HCT116 (cell line): ENCODE results near the gene ADD1.

Experiments used
- JUND ChIP-seq: IDR thresholded peaks from 2 replicates; pipeline ENCODE4 v1.6.1; 2012
- POLR2A ChIP-seq: IDR thresholded peaks from 2 replicates; pipeline ENCODE4 v1.7.0; 2011; ENCODE audit warnings: borderline replicate concordance; ENCODE audit not compliant: insufficient read depth, insufficient read length; ENCODE audit errors: extremely low read depth
- REST ChIP-seq: IDR thresholded peaks from 2 replicates; pipeline ENCODE4 v1.6.1; 2012; ENCODE audit warnings: low read depth
- TF ChIP-seq, protein P1 (sequence below), 3 experiments: fragments of 200-600 bp in 1 of 3; sonication (generic) in 1 of 3; IDR thresholded peaks in 2 of 3; conservative IDR thresholded peaks in 1 of 3; 2 replicates each; pipeline ENCODE4 v1.5.1; 2012 to 2017; ENCODE audit warnings: low read depth in 2 of 3, low read length in 2 of 3, antibody characterized with exemption in 1 of 3, borderline replicate concordance in 1 of 3, control low read depth in 1 of 3, mild to moderate bottlenecking in 1 of 3, mixed read lengths in 1 of 3, mixed run types in 1 of 3, moderate library complexity in 1 of 3; ENCODE audit not compliant: insufficient read depth in 1 of 3

DNA sequence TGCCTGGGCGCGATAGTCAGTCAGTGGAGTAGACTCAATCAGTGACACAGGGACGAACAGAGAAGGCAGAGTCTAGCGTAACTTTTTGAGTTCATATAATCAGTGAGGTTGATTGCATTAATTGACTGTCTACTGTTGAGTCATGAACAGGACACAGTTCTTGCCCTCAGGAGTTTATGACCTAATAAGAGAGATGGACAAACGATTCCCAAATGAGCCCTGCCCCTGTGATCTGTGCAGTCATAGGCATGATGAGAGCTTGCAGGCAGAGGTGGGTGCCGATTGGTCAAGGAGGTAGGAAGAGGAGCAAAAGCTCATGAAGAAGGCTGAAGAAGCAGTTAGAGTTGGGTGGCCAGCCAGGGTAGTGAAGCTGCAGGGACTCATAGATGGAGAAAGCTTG, 57.1 kb downstream of the ADD1 start:
- TF ChIP-seq POLR2A (no peak), JUND (no peak), REST (no peak)
- TF ChIP-seq, protein P1, sequence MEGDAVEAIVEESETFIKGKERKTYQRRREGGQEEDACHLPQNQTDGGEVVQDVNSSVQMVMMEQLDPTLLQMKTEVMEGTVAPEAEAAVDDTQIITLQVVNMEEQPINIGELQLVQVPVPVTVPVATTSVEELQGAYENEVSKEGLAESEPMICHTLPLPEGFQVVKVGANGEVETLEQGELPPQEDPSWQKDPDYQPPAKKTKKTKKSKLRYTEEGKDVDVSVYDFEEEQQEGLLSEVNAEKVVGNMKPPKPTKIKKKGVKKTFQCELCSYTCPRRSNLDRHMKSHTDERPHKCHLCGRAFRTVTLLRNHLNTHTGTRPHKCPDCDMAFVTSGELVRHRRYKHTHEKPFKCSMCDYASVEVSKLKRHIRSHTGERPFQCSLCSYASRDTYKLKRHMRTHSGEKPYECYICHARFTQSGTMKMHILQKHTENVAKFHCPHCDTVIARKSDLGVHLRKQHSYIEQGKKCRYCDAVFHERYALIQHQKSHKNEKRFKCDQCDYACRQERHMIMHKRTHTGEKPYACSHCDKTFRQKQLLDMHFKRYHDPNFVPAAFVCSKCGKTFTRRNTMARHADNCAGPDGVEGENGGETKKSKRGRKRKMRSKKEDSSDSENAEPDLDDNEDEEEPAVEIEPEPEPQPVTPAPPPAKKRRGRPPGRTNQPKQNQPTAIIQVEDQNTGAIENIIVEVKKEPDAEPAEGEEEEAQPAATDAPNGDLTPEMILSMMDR (IDR thresholded peaks at IDR 0.05 in 2 of 3, conservative IDR thresholded peaks at IDR 0.05 in 1 of 3; ENCODE audit: borderline replicate concordance in 1 of 3, insufficient read depth in 1 of 3, low read depth in 2 of 3, low read length in 2 of 3), result no peak
